Vagina (tissue), 2 donors: Measurements from ENCODE around the gene FNDC11.

Experiments used
- CTCF ChIP-seq, 3 experiments: fragments of 450-650 bp in 2 of 3; fragments of 200-600 bp in 1 of 3; sonication (generic) in 1 of 3; IDR thresholded peaks; one replicate each; pipeline ENCODE4 v1.5.1; 2017 to 2019; ENCODE audit warnings: antibody characterized with exemption in 3 of 3, mild to moderate bottlenecking in 2 of 3, moderate library complexity in 2 of 3
- POLR2A ChIP-seq, 2 donors: fragments of 450-650 bp; IDR thresholded peaks; one replicate each; pipeline ENCODE4 v1.6.1; 2017; ENCODE audit warnings: antibody characterized with exemption in 2 of 2, mild to moderate bottlenecking in 2 of 2, moderate library complexity in 2 of 2
- POLR2AphosphoS5 ChIP-seq, 2 donors: sonication (generic); formaldehyde crosslinking; IDR thresholded peaks; one replicate each; pipeline ENCODE4 v1.9.0; 2017; ENCODE audit warnings: antibody characterized with exemption in 2 of 2, mild to moderate bottlenecking in 2 of 2, low read depth in 1 of 2; ENCODE audit not compliant: insufficient read depth in 1 of 2

- no peak for TF ChIP-seq CTCF (IDR thresholded peaks at IDR 0.05)
- no peak for TF ChIP-seq POLR2AphosphoS5 (IDR thresholded peaks at IDR 0.05; ENCODE audit: insufficient read depth in 1 of 2, low read depth in 1 of 2)
- no peak for TF ChIP-seq POLR2A (IDR thresholded peaks at IDR 0.05)
Measured at GRCh38 chr20:63527184-63527583, 26.8 kb upstream of the FNDC11 start.
